ENCODE measurements around the gene PREP. TPM values are rescaled to one million over a fixed set of nuclear protein-coding genes. Genes with fewer than 3 reads are reported as not detected.
A peak's percentile ranks its signal among the peaks of the same experiment; 100 is the strongest.

Gene PREP
- total and polyA plus RNA-seq, 9 donors, result 12.5 to 34.2 (median 21.8) TPM

DNA sequence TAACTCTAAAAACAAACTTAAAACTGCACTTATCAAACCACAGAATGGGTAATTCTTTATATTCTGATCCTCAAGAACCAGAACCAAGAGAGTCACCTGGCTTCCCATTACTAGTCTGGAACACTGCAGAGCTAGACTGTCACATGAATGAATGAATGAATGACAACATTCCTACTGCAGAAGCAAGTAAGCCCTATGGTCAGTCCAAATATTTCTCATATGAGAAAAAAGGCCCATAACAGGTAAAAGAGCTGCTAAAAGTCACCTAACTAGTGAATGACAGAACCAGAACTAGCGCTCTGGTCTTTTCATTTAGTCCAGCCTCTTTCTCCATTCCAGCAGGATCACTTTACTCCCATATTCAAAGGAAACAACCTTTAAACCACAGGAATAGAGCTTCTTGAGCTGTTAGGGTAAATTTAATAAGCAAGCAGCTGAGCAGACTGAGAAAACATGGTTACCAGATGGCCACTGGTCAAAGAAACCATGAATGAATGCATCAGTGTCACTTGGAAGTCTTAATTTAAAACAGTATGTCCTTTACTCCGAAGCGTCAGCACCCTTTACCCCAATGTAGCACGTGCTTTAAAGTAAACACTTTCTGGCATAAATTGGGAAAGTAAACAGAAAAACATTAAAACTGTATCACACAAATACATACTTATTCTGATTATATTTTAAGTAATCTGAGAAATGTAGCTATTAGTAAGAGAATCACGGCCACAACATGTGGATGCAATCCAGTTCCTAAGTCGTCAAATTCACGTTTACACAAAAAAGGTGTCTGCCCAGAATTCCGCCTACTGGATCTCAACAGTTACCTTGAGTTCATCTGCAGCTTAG, 1.4 kb downstream of the PREP start:
- Histone ChIP-seq H3K4me1 (ENCODE audit: insufficient read depth) (peaks cover 6% of the 10 kb centered on the region), H3K27me3 (no peaks in the 10 kb centered on the region), H3K4me3 (peak overlapping the region; percentile 89), H3K9me3 (no peaks in the 10 kb centered on the region), H3K36me3 (no peaks in the 10 kb centered on the region), H3K27ac (no peak overlapping the region)
- 49 to 59% (median 58%) methylated on average over 8 of the region's 8 CpGs for WGBS, 3 donors
- no peak for TF ChIP-seq EP300 (IDR thresholded peaks at IDR 0.05)
- TF ChIP-seq, protein P1, sequence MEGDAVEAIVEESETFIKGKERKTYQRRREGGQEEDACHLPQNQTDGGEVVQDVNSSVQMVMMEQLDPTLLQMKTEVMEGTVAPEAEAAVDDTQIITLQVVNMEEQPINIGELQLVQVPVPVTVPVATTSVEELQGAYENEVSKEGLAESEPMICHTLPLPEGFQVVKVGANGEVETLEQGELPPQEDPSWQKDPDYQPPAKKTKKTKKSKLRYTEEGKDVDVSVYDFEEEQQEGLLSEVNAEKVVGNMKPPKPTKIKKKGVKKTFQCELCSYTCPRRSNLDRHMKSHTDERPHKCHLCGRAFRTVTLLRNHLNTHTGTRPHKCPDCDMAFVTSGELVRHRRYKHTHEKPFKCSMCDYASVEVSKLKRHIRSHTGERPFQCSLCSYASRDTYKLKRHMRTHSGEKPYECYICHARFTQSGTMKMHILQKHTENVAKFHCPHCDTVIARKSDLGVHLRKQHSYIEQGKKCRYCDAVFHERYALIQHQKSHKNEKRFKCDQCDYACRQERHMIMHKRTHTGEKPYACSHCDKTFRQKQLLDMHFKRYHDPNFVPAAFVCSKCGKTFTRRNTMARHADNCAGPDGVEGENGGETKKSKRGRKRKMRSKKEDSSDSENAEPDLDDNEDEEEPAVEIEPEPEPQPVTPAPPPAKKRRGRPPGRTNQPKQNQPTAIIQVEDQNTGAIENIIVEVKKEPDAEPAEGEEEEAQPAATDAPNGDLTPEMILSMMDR (IDR thresholded peaks at IDR 0.05), result no peak
- TF ChIP-seq POLR2A (IDR thresholded peaks at IDR 0.05), result no peak
- DNase-seq, result no peak
- intact Hi-C loops (cut with DNase I), result loop anchor here (5.0 to 10.0 kb wide), 4 partner anchors 307 to 407 kb away; no protein-coding TSS in a partner anchor

DNA sequence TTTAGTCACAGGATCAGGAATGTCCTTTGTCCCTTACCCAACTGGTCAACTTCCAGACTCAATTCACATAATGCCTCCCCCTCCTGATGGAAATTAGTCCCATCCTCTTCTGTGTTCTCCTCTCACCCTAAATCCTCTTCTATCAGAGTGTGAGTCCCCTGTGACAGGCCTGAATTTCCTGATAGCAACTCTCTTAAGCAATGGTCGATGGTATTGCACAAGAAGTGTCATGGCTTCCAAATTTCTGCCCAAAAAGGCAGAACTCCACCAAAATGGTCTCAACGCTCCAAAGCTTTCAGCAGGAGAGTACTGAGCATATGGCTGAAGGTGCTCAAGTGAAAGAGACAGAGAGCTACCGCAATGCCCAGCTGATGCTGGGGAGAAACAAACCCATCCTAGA, 2.4 kb downstream of the PREP start:
- no peak for DNase-seq
- Histone ChIP-seq H3K27me3 (no peaks in the 10 kb centered on the region), H3K4me3 (no peak overlapping the region), H3K9me3 (no peaks in the 10 kb centered on the region), H3K4me1 (ENCODE audit: insufficient read depth) (peaks cover 6% of the 10 kb centered on the region), H3K27ac (no peak overlapping the region), H3K36me3 (no peaks in the 10 kb centered on the region)
- intact Hi-C loops (cut with DNase I), result loop anchor here (5.0 to 10.0 kb wide), 4 partner anchors 306 to 406 kb away; no protein-coding TSS in a partner anchor
- TF ChIP-seq POLR2A (IDR thresholded peaks at IDR 0.05) (no peak), EP300 (IDR thresholded peaks at IDR 0.05) (no peak)
- 91 to 95% (median 95%) methylated on average over 3 of the region's 3 CpGs for WGBS, 3 donors

GRCh38 chr6:105398859-105399258, 4.0 kb downstream of the PREP start:
- WGBS, 3 donors, result 84 to 89% (median 87%) methylated on average over 5 of the region's 5 CpGs
- DNase-seq, result no peak
- Histone ChIP-seq H3K4me1 (ENCODE audit: insufficient read depth) (peaks cover 5% of the 10 kb centered on the region), H3K27ac (no peak overlapping the region), H3K36me3 (no peaks in the 10 kb centered on the region), H3K9me3 (no peaks in the 10 kb centered on the region), H3K27me3 (no peaks in the 10 kb centered on the region), H3K4me3 (no peak overlapping the region)
- intact Hi-C loops (cut with DNase I), result no loop called here
- TF ChIP-seq EP300 (IDR thresholded peaks at IDR 0.05) (no peak), POLR2A (IDR thresholded peaks at IDR 0.05) (no peak)
- TF ChIP-seq, protein P1 (IDR thresholded peaks at IDR 0.05), result no peak

DNA sequence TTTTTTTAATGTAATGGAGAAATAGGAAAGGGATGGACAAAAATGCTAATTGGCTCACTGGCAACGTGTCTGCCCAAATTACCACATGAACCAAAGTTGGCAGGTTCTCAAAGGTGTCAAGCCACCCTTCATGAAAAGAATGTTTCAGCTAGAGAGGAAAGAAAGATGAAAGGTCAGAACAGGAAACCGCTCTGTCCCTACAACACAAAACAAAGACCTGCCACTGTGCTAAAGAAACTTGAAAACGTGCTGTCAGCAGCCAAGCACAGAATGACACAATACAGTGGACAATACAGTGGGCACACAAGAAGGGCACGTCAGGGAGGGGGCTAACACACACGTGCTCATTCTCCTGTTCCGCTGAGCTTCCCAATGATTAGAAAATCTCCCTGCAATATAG, 4.9 kb downstream of the PREP start:
- H3K4me1 ChIP-seq (ENCODE audit: insufficient read depth), result peaks cover 5% of the 10 kb centered on the region
- H3K4me3 ChIP-seq, result no peak overlapping the region
- WGBS, 3 donors, result 53 to 63% (median 60%) methylated on average over 6 of the region's 6 CpGs
- H3K9me3 ChIP-seq, result no peaks in the 10 kb centered on the region
- H3K27me3 ChIP-seq, result no peaks in the 10 kb centered on the region
- TF ChIP-seq EP300 (IDR thresholded peaks at IDR 0.05) (no peak), POLR2A (IDR thresholded peaks at IDR 0.05) (no peak)
- TF ChIP-seq, protein P1 (IDR thresholded peaks at IDR 0.05), result no peak
- H3K36me3 ChIP-seq, result no peaks in the 10 kb centered on the region
- intact Hi-C loops (cut with DNase I), result no loop called here
- no peak overlapping the region for H3K27ac ChIP-seq
- no peak for DNase-seq

DNA sequence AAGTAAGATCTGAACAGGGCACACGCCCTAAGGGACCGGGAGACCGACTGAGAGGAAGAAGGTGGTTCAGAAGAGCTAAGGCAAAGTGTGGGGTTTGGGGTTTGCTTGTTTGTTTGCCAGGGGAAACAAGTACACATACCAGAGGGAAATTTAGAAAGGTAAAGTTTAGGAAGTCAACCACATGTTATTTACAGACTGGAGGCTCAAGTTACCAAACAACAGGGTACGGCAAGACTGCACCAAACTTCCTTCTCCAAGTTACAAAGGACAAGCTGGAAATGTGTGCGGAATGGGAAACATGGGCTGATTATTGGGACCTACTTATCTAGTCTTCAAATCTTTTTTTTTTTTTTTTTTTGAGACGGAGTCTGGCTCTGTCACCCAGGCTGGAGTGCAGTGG, 11.2 kb downstream of the PREP start:
- TF ChIP-seq EP300 (IDR thresholded peaks at IDR 0.05) (no peak), POLR2A (IDR thresholded peaks at IDR 0.05) (no peak)
- no peaks in the 10 kb centered on the region for H3K27me3 ChIP-seq
- no peaks in the 10 kb centered on the region for H3K9me3 ChIP-seq
- no peak overlapping the region for H3K27ac ChIP-seq
- DNase-seq, result no peak
- H3K4me1 ChIP-seq (ENCODE audit: insufficient read depth), result no peaks in the 10 kb centered on the region
- no peaks in the 10 kb centered on the region for H3K36me3 ChIP-seq
- no peak overlapping the region for H3K4me3 ChIP-seq
- intact Hi-C loops (cut with DNase I), result no loop called here
- WGBS, 3 donors, result 97 to 99% (median 98%) methylated on average over 6 of the region's 6 CpGs

All from ovary (tissue), 9 donors.